ENCODE measurements around the gene MARCHF2. TPM values are rescaled to one million over a fixed set of nuclear protein-coding genes. Genes with fewer than 3 reads are reported as not detected.

The MARCHF2 gene
- total RNA-seq, 1 donor from 2014 or later, result 74.8 TPM

- DNase-seq (ENCODE audit: low read depth), result no peak
Observed at GRCh38 chr19:8477889-8478288, 64.8 kb downstream of the MARCHF2 start.

DNA sequence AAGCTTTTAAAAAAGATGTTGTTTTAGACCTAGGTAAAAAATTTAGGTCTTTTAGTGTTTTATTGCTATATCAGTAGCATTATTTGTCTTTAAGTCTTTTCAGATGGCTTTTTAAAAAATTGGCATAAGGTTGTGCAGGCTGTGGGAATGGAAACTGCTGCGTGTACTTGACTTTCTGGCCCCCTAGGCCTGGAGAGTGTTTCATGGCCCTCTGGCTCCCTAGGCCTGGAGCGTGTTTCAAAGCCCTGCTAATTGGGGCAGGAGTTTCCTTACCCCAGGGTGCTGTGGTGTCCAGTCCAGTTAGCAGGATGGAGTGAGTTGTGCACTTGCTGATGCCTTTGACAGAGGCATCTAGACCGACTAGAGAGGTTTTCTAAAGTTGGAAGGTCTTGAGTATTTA is 65.5 kb downstream of the MARCHF2 start:
- DNase-seq (ENCODE audit: low read depth), result no peak

- no peak for DNase-seq (ENCODE audit: low read depth)
Observed at GRCh38 chr19:8481201-8481600, 68.1 kb downstream of the MARCHF2 start.

- DNase-seq (ENCODE audit: low read depth), result no peak
Observed at GRCh38 chr19:8481616-8482015, 68.5 kb downstream of the MARCHF2 start.

DNA sequence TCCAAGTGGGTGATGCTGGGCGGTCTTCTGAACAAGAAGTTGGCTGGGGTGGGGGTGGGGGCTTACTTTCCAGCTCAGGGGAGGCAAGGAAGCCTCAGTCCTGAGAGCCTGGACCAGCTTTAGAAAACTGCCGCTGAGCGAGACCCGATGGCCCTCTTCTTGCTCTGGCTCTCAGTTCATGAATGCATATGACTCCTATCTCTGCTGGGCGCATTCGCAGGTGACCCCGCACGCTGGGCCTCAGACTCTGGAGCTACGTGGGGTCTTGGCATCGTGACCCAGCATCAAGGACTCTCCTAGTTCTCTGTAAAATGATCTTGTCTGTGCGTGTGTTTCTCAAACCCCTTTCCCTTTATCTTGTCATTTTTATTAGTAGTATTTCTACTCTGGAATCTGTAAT is 69.6 kb downstream of the MARCHF2 start:
- no peak for DNase-seq (ENCODE audit: low read depth)

GRCh38 chr19:8483165-8483564 is 70.1 kb downstream of the MARCHF2 start:
- no peak for DNase-seq (ENCODE audit: low read depth)

- no peak for DNase-seq (ENCODE audit: low read depth)
Observed at GRCh38 chr19:8484331-8484894, 71.3 kb downstream of the MARCHF2 start.

DNA sequence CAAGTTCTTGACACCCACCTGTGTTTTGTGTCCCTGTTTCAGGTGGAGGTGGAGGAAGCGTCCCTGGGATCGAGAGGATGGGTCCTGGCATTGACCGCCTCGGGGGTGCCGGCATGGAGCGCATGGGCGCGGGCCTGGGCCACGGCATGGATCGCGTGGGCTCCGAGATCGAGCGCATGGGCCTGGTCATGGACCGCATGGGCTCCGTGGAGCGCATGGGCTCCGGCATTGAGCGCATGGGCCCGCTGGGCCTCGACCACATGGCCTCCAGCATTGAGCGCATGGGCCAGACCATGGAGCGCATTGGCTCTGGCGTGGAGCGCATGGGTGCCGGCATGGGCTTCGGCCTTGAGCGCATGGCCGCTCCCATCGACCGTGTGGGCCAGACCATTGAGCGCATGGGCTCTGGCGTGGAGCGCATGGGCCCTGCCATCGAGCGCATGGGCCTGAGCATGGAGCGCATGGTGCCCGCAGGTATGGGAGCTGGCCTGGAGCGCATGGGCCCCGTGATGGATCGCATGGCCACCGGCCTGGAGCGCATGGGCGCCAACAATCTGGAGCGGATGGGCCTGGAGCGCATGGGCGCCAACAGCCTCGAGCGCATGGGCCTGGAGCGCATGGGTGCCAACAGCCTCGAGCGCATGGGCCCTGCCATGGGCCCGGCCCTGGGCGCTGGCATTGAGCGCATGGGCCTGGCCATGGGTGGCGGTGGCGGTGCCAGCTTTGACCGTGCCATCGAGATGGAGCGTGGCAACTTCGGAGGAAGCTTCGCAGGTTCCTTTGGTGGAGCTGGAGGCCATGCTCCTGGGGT is 72.7 kb downstream of the MARCHF2 start:
- no peak for DNase-seq (ENCODE audit: low read depth)

- no peak for DNase-seq (ENCODE audit: low read depth)
Observed at GRCh38 chr19:8486661-8487136, 73.6 kb downstream of the MARCHF2 start.

- DNase-seq (ENCODE audit: low read depth), result no peak
Observed at GRCh38 chr19:8487137-8487851, 74.2 kb downstream of the MARCHF2 start.

DNA sequence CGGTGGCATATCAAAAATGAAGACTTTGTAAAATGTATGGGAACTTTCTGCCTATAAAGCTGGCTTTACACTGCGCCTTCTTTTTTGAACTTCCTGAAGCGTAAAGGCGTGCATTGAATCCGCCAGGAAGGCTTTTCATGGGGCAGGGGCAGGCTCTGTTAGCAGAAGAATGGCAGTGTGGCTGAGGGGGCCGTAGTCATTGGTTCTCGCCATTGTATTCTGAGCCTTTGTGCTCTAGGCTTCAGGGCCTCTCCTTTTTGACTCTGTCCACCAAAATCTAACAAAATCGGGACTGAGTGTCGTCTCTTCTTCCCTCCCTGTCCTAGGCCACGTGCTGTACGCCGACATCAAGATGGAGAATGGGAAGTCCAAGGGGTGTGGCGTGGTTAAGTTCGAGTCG is 75.3 kb downstream of the MARCHF2 start:
- no peak for DNase-seq (ENCODE audit: low read depth)

Other genes with a start within 250 kb of the MARCHF2 start
- 16.8 and 18.2 TPM in 2 replicates for gene CERS4, start 203.9 kb upstream of the MARCHF2 start, total RNA-seq
- gene CD320, start 104.9 kb upstream of the MARCHF2 start, total RNA-seq, result 24.1 and 24.6 TPM in 2 replicates
- gene NDUFA7, start 91.9 kb upstream of the MARCHF2 start, total RNA-seq, result 7.2 and 21.5 TPM in 2 replicates
- gene RPS28, start 91.8 kb upstream of the MARCHF2 start, total RNA-seq, result 140 and 177 TPM in 2 replicates
- 0.45 and 1.0 TPM in 2 replicates for gene KANK3, start 70.0 kb upstream of the MARCHF2 start, total RNA-seq
- 17.2 and 34.9 TPM in 2 replicates for gene ANGPTL4, start 49.1 kb upstream of the MARCHF2 start, total RNA-seq
- 29.3 and 151 TPM in 2 replicates for gene RAB11B, start 22.9 kb upstream of the MARCHF2 start, total RNA-seq
- 35.8 and 98.8 TPM in 2 replicates for gene HNRNPM, start 31.7 kb downstream of the MARCHF2 start, total RNA-seq
- not detected in 2 replicates for gene PRAM1, start 89.3 kb downstream of the MARCHF2 start, total RNA-seq
- gene ZNF414, start 100.9 kb downstream of the MARCHF2 start, total RNA-seq, result 3.5 and 10.6 TPM in 2 replicates
- gene MYO1F, start 164.1 kb downstream of the MARCHF2 start, total RNA-seq, result 0.05 and 0.17 TPM in 2 replicates
- 0.69 and 10.7 TPM in 2 replicates for gene ADAMTS10, start 197.4 kb downstream of the MARCHF2 start, total RNA-seq
- not detected in 2 replicates for gene NFILZ, start 217.3 kb downstream of the MARCHF2 start, total RNA-seq